SKM-1 (cell line): ENCODE data around the gene GALNT2.

Experiments
- DNase-seq: peaks from one replicate; lab custom pipeline; 2025; ENCODE audit not compliant: unreplicated experiment; lab: John Stamatoyannopoulos, UW

Gene GALNT2

DNA sequence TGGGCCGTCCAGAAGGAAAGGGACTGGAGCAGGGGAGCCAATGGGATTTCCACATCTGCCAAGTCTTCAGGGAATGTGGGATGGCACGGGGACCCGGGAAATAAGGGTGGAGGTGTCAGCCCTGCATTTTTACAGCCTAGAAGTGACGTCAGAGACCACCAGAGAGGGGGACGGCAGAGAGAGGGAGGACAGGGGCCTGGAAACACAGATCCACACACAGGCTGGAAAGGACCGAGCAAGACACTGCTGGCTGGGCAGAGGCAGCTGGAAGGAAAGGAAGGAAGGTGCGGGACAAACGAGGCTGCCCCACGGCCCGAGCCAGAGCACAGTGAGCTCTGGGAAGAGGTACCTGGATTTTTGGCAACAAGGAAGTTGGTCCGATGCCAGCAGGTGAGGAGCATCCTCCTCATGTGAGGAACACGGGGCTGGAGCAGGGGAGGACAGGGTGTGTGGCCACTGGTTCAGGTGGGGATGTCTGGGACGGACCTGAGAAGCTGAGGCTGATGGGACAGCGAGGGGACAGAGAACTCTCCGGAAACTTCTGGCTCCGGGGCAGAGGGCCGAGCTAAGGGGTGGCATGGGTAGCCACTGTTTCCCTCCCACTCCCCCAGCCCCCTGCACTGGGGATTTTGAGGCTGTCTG is 220.8 kb downstream of the GALNT2 start:
- DNase-seq, result no peak

DNA sequence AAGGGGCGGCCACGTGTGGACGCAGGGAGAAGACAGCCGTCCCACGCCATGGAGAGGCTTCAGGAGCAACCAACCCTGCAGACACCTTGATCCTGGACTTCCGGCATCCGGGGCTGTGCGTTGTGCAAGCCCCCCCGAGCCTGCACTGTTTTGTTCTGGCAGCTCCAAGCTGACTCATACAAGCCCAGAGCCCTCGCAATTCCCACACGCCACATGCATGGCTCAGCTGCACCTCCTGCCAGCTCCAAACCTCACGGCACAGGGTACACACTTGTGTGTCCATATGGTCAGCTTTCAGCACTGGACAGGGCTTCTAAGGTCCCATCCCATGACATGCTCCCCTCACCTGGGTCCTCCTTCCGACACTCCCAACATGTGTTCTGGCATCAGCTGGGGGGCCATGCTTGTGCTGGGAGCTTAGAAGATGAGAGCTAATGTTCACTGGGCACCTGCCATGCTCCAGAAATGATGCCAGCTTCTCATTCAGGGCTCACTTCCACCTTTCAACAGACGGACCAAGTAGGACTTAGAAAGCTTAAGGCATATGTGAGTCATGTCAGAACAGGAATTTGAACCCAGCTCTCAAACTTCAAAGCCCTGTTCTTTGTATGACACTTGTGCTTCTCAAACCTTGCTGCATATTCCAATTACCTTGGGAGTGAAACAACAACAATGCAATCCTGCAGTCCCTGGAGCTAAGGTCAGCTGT is 221.8 kb downstream of the GALNT2 start:
- no peak for DNase-seq

DNA sequence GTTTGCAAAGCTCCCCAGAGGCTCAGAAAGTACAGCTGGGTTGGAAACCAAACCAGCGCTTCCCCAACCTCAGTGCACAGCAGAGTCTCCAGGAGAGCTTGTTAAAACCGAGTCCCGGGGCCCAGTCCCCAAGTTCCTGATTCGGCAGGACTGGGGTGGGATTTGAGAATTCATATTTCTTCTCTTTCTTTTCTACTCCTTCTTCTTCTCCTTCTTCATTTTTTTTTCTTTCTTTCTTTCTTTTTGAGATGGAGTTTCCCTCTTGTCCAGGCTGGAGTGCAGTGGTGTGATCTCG is 222.3 kb downstream of the GALNT2 start:
- DNase-seq, result no peak

DNA sequence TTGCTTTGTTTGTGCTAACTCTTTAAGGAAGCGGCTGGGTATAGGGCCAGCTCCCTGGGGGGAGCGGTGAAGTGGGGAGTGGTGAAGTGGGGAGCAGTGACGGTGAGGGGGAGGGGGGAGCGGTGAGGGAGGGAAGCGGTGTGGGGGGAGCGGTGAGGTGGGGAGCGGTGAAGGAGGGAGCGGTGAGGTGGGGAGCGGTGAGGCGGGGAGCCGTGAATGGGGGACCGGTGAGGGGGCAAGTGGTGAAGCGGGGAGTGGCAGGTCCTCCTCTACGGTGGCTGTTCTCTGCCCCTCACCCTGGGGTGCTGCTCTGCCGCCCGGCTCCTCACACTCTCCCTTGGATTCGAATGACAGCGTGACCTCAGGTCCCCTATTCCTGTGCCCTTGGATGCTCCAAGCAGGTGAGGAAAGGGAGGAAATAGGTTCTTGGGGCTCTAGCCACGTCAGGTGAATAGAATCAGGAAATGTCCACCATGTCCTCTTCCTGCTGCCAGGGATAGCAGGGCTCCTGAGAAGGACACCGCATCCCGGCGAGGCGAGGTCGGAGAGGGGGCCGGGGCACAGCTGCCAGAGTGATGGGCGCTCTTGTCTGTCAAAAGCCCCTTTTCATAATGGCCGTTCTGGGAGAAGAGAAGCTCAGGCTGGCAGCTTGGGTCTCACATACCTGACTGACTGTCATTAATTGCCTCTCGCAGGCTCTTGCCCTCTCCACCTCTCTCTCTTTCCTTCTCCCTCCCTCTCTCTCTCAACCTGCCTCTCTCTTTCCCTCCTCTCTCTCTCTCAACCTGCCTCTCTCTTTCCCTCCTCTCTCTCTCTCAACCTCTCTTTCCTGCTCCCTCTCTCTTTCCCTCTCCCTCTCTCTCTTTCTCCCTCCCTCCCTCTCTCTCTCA is 224.9 kb downstream of the GALNT2 start:
- no peak for DNase-seq

DNA sequence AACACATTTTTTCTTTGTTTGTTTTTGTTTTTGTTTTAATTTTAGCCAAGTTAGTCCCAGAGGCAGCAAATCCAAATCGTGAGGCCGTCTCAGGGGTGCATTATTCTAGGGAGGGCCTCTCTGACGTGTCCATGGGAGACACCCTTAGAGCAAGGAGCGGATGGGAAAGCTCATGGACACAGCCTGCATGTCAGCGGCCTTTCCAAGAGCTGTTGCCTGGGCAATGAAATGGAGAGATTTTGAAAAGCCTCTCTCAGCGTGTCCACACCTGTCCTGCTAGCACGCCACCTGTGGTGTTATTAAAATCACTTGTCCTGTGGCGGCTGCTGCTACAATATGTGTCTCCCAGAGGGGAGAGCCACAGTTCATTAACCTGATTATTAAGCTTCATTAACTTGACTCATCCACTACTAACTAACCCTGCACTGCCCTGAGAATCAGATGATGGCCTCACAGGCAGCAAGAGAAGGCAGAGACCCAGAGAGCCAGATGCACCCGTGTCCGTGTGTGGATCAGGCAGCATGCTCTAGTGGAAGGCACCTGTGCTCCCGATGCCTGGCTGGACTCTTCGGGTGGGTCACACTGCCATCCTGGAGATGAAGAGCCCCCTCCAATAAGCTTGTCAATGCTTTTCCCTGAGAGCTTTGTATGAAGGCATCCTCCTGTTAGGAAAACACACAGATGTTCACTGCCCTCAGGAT is 225.8 kb downstream of the GALNT2 start:
- no peak for DNase-seq

DNA sequence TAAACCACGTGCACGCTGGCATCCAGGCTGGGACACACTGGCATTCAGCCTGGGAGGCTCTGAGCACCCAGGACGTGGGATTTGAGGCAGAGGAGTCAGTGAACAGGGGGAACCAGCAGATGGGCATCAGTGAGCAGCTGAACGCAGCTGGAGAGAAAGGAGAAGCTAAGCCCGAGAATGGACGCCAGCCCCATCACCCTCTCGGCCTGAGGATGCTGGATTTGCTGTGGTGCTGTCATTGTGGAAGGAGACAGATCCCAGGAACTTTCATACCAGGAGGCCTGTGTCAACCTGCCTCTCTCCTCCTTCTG is 226.3 kb downstream of the GALNT2 start:
- no peak for DNase-seq

DNA sequence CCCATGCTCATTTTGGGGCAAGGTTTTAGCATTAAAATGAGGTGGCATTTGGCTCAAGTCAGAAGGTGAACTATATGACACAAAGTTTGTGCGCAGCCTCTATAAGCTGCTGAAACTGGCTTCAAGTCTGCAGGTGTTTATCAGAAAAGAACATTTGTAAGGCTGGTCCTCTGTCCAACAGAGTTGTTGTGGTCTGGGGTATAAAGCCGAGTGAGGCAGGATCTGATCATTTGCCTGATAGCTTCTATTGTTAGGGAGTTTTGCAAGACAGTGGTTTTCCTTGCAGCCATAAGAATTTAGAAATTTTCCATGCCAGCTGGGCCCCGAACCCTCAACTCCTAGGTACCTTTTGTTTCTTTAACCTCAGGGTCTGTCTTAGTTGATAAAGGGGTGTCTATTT is 228.3 kb downstream of the GALNT2 start:
- DNase-seq, result no peak

DNA sequence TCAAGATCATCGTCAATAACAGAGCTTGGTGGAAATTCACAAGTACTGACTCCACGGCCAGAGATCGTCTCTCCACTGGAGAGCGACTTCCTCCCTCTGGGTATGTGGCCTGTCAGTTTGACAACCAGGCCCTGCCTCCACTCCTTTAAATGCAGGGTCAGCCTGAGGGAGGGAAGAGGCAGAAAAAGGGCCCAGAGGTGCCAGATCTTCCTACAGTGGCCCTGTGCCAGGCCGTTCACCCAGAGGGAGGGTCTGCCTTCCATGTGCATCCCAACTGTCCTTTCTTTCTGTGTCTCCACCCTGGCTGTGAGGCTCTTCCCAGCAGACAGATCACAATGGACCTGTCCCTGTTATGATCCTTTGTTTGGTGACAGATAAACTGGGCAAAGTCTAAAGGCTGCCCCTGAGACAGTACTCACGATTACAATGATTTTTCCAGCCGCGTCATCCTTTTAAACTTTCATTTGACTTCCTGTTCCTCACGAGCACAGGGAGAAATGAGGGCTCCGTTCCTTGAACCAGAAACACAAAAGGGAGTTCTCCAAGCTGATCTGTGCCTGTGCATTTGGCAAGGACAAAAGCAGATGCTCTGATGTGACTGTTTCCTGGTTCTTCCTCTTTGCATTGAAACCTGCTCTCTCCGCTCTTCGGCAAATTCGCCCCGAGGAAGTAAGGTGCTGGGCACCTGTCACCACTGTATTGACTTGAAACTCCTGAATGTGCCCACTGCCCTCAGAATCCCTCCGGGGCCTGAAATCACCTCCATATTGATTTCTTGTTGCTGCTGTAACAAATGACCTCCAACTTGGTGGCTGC is 232.4 kb downstream of the GALNT2 start:
- DNase-seq, result no peak

DNA sequence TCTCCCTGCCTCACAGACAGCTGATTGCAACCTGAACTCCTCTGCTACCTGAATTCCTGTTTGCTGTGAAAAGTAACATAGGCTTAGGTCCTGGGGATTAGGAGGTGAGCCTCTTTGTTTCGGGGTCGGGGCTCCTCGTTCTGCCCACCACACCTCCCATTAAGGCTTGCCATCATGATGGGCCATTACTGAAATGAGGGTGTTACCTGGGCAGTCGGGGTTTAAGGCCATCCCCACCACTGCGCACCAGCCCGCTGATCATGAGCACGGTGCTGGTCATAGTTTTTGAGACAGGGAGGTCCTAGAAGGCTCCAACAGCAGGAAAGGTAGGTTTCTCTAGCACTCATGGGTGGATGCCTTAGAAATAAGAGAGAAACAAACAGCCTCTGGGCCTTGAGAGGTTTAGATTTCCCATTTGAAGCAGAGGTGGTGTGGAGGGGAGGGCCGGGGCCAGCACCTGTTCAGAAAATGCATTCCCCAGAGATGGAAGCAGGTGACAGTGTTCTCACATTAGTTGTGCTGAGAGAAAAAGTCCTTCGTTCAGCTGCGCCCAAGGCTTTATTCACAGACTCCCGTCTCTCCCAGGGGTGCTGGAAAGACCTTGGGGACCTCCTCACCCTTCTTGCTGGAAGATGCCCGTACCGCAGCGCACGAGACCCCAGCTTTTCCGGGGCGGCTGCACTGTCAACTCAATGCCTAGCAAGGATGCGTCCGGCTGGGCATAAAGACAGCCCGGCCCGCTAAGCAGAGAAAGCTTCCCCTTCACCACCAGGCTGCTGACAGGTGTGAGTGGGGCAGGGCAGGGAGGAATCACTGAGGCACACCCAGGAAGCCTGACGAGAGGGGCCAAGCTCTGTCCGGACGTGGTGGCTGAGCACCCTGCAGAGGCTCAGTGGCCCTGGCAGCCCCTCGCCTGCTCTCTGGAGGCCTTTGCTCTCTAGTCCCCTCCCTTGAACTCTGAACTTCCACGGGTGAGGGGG is 233.6 kb downstream of the GALNT2 start:
- DNase-seq, result no peak

DNA sequence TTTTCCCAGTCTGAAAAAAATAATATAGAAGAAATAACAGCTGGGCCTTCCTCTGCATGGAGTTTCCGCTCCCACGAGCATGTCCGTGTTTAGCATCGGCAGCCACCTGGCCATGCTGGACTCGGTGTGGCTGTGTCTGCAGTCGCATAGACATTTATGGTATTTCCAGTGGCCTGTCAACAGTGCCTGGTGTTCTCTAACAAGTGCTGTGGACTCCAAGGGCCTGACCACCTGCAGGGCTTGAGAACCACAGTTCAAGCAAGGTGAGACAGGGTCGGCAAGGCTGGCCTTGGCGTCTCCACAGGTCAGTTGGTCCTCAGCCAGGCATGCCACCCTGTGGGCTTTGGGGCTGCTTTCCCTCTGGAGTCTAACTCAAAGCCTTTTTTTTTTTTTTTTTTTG is 234.3 kb downstream of the GALNT2 start:
- DNase-seq, result no peak

DNA sequence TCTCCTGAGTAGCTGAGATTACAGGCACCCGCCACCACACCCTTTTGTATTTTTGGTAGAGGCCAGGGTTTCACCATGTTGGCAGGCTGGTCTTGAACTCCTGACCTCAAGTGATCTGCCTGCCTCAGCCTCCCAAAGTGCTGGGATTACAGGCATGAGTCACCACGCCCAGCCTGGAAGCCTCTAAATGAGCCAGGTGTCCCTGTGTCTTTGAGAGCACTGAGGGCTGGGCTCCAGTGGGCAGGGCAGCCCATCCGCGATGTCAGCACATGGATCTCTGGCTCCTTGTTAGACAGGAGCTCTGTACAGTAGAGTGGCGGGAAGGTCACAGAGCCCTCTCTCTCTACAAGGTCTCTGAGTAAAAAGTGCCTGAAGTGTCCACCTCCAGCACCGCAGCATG is 234.8 kb downstream of the GALNT2 start:
- DNase-seq, result no peak

DNA sequence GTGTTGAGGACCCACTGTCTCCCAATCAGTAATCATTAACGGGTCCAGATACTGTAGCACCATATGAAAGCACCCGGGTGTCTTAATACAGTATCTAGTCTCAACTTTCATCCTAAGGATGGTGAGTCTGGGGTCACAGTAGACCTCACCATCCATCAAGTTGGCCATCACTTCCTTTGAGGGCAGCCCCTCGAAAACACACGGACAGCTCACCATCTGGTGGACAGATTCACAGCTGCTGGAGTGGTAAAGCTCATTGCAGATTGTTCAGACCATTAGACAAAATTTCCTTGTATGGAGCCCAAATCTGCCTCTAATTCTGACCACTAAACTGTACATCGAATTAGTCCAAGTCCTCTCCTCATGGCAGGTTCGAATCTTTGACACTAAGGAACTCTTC is 236.0 kb downstream of the GALNT2 start:
- DNase-seq, result no peak

DNA sequence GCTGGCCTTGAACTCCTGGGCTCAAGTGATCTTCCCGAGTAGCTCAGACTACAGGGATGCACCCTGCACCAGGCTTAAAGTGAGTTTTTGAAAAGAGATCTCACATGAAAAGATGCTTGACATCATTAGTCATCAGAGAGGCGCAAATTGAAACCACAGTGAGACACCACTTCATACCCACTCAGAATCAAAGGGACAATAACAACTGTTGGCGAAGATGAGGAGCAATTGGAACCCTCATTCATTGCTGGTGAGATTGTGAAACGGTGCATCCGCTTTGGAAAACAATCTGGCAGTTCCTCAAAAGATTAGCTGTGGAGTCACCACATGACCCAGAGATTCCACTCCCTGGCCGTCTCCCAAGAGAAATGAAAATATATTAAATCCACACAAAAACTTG is 236.8 kb downstream of the GALNT2 start:
- DNase-seq, result no peak

DNA sequence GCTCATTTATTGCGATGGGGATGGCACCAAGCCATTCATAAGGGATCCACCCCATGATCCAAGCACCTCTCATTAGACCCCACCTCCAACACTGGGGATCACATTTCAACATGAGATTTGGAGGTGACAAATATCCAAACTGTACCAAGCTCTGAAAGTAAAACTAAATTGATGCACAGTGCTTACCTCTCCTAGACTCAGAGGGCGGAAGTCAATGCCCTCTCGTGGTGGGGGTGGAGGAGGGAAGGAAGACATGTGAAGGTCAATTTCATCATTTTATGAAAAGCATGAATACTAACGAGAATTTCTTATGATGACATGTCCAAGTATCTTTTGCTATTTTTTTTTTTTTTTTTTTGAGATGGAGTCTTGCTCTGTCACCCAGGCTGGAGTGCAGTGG is 239.1 kb downstream of the GALNT2 start:
- no peak for DNase-seq

DNA sequence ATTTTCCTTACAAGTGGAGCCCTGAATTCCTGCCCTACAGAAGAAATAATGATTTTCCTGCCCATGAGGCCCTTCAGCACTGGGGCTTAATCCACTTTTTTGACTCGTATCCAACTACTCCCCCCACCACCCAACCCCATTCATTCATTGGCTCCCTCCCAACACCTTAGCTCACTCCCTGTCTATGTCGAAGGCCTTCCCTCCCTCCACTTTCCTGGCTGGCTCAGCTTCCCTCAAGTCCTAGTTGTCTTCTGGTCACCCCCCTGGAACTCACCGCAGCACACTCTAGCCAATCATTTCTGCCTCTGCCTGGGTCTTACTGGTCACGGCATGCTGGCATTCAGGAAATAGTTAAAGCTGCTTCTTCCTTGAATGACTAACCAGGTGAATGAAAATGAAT is 240.2 kb downstream of the GALNT2 start:
- no peak for DNase-seq

DNA sequence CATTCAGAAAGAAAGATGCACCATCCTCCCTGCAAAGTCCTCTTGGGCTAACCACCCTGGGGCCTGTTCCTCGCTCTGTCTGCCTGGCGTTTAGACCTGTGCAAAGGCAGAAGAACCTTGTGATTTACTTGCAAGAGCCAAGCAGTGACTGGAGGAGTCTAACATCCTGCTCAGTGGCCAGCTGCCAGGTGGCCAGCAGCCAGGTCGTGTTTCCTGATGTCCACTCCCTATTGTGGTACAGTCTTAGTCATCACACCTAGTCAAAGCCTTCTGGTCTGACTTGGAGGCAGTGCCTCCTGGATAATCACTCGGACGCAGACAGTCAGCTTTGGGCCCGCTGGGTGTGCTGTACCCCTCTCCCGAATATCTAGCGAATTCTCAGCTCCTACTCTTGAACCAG is 241.0 kb downstream of the GALNT2 start:
- DNase-seq, result no peak

DNA sequence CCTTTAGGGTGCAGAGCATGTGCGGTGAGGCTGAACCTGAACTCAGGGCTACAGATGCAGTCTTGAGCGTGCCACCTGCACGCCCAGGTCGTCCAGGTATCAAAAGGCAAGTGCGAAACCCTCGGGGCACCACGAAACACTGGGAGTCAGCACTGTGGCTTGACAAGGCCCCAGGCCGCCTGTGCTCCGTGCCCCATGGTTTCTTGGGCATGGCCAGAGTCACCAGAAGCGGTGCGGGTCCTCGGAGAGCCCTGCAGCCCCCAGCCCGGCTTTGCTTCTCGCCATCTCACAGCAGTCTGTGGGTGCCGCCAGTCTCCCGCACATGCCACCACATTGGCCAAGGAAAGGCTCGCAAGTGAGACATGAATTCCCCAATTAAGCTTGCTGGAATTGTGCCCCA is 241.8 kb downstream of the GALNT2 start:
- no peak for DNase-seq

DNA sequence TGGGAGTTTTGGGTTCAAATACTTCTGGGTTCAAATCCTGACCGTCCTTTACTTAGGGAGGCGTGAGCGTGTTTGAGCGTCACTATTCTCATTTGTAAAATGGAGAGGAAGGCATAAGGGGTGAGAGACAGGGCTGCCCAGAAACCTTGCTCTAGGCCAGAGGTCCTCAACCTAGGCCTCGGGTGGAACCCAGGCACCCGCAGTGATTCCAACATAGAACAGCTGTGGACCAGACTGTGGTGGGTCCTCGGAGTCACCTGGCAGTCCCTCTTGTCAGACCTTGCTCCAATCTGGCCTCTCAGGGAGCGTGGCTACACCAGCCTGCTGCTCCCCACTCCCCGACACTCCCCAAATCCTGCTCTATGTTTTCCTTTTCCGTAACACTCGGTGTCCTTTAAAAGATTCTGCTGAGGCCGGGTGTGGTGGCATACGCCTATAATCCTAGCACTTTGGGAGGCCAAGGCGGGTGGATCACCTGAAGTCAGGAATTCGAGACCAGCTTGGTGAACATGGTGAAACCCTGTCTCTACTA is 242.7 kb downstream of the GALNT2 start:
- DNase-seq, result no peak

DNA sequence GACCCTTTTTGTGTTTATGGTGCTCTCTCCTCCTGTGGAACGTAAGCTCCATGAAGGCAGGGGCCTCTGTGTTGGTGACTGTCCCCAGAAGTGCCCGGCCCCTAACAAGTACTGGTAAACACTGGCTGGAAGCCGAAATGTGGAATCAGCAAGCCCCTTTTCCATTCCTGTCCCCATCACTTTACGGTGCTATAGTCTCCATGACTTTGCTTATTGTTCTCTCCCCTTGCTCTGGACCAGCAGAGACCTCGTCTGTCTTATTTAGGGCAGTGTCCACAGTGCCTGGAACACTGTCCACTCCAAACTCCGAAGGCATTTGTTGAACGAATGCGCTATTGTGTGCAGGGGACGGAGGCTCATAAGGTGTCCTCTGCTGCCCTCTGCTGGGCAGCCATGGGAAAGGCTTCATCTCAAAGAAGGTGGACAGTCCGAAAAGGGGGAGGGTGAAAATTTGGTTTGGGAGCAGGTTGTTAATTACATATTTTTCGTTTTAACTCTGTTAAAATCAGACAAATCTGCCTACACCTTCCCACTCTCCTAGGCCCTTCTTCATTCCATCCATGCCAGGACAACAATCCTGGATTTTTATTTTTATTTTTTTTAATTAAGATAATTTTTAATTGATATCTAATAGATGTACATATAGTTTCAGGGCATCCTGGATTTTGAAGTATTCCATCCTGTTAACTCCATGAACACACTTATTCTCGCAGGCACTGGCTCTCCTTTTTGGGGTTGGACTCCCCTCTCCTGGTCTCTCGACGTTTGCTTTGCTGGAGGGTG is 243.5 kb downstream of the GALNT2 start:
- DNase-seq, result peak; percentile 90
